ENCODE measurements around the gene SNTN.

Gene SNTN

GRCh38 chr3:63679186-63679585 is 26.7 kb downstream of the SNTN start:
- no peak for DNase-seq

GRCh38 chr3:63684081-63684480 is 31.6 kb downstream of the SNTN start:
- DNase-seq, result no peak

GRCh38 chr3:63685340-63685739 is 32.9 kb downstream of the SNTN start:
- no peak for DNase-seq

GRCh38 chr3:63687278-63688225 is 35.1 kb downstream of the SNTN start:
- DNase-seq, result peak; percentile 45

- DNase-seq, result no peak
Measured at GRCh38 chr3:63689285-63689684, 36.8 kb downstream of the SNTN start.

- DNase-seq, result no peak
Measured at GRCh38 chr3:63693351-63693750, 40.9 kb downstream of the SNTN start.

- DNase-seq, result no peak
Measured at GRCh38 chr3:63705092-63705645, 52.7 kb downstream of the SNTN start.

GRCh38 chr3:63706321-63707085 is 54.0 kb downstream of the SNTN start:
- no peak for DNase-seq

- DNase-seq, result no peak
Measured at GRCh38 chr3:63707731-63708130, 55.3 kb downstream of the SNTN start.

- DNase-seq, result no peak
Measured at GRCh38 chr3:63709576-63709975, 57.1 kb downstream of the SNTN start.
